Mammary epithelial cell (primary cell): Measurements from ENCODE around the gene RABGAP1L.

ENCODE experiments used
- EZH2 ChIP-seq: IDR thresholded peaks from 2 replicates; pipeline ENCODE4 v1.6.1; 2012; ENCODE audit warnings: low read length, inconsistent platforms, borderline replicate concordance
- TF ChIP-seq, protein P1 (sequence below), 2 donors: IDR thresholded peaks in 1 of 2; conservative IDR thresholded peaks in 1 of 2; 2 replicates each; pipeline ENCODE4 v1.5.1; 2011 to 2012; ENCODE audit warnings: inconsistent platforms in 2 of 2, low read length in 2 of 2, mild to moderate bottlenecking in 2 of 2, control low read depth in 1 of 2, low read depth in 1 of 2; ENCODE audit not compliant: insufficient read depth in 1 of 2; ENCODE audit errors: extremely low read depth in 1 of 2

DNA sequence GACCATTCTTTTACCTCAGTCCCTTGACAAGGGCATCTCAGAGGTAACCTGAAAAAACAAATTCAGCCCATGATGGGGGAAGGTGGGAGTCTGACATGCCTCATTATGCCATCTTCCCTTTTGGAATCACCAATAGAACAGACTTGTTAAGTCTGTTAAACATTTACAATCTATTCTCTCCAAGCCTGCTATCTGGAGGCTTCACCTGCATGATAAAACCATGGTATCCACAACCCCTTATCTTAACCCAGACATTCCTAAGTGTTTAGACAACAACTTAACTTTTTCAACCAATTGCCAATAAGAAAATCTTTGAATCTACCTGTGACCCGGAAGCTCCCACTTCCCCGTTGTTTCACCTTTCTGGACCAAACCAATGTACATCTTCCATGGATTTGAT lies 607.4 kb downstream of the RABGAP1L start:
- TF ChIP-seq, protein P1, sequence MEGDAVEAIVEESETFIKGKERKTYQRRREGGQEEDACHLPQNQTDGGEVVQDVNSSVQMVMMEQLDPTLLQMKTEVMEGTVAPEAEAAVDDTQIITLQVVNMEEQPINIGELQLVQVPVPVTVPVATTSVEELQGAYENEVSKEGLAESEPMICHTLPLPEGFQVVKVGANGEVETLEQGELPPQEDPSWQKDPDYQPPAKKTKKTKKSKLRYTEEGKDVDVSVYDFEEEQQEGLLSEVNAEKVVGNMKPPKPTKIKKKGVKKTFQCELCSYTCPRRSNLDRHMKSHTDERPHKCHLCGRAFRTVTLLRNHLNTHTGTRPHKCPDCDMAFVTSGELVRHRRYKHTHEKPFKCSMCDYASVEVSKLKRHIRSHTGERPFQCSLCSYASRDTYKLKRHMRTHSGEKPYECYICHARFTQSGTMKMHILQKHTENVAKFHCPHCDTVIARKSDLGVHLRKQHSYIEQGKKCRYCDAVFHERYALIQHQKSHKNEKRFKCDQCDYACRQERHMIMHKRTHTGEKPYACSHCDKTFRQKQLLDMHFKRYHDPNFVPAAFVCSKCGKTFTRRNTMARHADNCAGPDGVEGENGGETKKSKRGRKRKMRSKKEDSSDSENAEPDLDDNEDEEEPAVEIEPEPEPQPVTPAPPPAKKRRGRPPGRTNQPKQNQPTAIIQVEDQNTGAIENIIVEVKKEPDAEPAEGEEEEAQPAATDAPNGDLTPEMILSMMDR (conservative IDR thresholded peaks at IDR 0.05 in 1 of 2, IDR thresholded peaks at IDR 0.05 in 1 of 2; ENCODE audit: extremely low read depth in 1 of 2, insufficient read depth in 1 of 2, low read depth in 1 of 2, low read length in 2 of 2): no peak
- TF ChIP-seq EZH2: no peak
